ENCODE measurements around the gene C1GALT1.
A peak's percentile ranks its signal among the peaks of the same experiment; 100 is the strongest.

The C1GALT1 gene

DNA sequence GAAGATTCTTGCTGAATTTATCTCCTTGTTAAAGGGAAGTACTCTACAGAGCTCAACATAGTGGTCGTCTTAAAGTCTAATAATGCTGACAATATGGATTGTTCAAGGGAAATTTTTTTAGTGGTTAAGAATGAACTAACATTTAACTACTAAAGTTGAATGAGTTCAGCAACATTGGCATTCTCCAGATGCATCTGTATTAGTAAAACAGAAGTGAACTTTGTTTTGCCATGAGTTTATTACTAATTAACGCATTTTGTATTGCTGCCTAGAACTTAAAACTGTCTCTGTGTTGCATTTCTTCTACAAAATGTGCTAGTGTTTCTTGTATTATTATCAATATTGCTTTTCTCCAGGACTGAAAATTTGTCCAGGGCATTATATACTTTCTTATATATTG is 67.5 kb downstream of the C1GALT1 start:
- no peak for DNase-seq (ENCODE audit: low read depth)
- TF ChIP-seq, protein P1, sequence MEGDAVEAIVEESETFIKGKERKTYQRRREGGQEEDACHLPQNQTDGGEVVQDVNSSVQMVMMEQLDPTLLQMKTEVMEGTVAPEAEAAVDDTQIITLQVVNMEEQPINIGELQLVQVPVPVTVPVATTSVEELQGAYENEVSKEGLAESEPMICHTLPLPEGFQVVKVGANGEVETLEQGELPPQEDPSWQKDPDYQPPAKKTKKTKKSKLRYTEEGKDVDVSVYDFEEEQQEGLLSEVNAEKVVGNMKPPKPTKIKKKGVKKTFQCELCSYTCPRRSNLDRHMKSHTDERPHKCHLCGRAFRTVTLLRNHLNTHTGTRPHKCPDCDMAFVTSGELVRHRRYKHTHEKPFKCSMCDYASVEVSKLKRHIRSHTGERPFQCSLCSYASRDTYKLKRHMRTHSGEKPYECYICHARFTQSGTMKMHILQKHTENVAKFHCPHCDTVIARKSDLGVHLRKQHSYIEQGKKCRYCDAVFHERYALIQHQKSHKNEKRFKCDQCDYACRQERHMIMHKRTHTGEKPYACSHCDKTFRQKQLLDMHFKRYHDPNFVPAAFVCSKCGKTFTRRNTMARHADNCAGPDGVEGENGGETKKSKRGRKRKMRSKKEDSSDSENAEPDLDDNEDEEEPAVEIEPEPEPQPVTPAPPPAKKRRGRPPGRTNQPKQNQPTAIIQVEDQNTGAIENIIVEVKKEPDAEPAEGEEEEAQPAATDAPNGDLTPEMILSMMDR (IDR thresholded peaks at IDR 0.05; ENCODE audit: insufficient read depth, low read depth, low read length, missing control alignments) = no peak

DNA sequence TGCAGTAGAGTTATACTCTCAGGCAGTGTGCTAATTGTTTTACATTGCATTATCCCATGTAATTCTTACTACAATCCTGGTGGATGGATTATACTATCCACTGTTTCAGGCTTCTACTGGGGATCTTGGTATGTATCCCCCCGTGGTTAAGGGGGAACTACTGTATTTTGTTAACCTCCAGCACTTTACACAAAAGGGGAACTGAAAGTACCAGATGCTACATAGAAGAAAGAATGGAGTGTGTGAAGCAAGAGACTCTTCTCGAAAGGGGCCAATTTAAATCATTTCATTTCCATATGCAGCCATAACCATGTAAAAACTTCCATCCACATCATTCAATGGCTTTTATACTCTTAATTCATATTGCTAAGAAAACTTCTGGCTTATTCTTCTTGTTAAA is 69.4 kb downstream of the C1GALT1 start:
- TF ChIP-seq, protein P1 (IDR thresholded peaks at IDR 0.05; ENCODE audit: insufficient read depth, low read depth, low read length, missing control alignments) = no peak
- DNase-seq (ENCODE audit: low read depth) = no peak

More for the DNA sequence above, 67.5 kb downstream of the C1GALT1 start:
- no peak overlapping the region for H3K4me3 ChIP-seq (ENCODE audit: low read length)

DNA sequence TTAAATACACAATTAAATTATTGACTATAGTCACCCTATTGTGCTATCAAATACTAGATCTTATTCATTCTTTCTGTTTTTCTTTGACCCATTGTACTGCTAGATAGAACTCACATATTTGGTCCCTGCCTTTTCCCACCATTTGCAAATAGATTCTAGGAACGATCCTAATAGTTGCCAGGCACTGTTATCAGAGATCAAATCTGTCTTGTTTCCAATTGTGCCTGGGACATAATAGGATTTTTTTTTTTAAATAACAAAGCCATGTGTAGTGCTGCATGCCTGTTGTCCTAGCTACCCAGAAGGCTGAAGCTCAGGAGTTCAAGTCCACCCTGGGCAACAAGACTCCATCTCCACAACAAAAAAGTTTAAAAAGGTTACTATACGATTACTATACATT is 72.0 kb downstream of the C1GALT1 start:
- TF ChIP-seq, protein P1 (IDR thresholded peaks at IDR 0.05; ENCODE audit: insufficient read depth, low read depth, low read length, missing control alignments) = no peak
- H3K4me3 ChIP-seq (ENCODE audit: low read length) = no peak overlapping the region
- DNase-seq (ENCODE audit: low read depth) = no peak

More for the DNA sequence above, 69.4 kb downstream of the C1GALT1 start:
- H3K4me3 ChIP-seq (ENCODE audit: low read length) = no peak overlapping the region

DNA sequence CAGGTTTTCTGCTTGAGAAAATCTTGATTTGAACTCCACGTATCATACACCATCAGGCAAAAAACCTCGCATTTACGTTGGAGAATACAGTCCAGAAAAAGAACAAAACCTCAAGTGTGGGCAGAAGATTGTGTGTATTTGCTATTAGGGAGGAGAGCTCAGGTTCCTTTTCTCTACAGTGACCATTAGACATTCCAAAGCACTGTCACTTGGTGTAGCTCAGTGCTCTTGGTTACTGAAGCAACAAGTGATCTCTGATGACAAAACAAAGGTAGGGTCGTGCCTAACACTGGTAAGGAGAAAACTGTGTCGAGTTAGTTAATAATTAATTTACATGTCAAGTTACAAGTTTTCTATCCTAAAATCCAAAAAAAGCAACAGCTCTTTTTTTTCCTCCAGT is 72.6 kb downstream of the C1GALT1 start:
- no peak overlapping the region for H3K4me3 ChIP-seq (ENCODE audit: low read length)
- TF ChIP-seq, protein P1 (IDR thresholded peaks at IDR 0.05; ENCODE audit: insufficient read depth, low read depth, low read length, missing control alignments) = no peak
- DNase-seq (ENCODE audit: low read depth) = no peak

DNA sequence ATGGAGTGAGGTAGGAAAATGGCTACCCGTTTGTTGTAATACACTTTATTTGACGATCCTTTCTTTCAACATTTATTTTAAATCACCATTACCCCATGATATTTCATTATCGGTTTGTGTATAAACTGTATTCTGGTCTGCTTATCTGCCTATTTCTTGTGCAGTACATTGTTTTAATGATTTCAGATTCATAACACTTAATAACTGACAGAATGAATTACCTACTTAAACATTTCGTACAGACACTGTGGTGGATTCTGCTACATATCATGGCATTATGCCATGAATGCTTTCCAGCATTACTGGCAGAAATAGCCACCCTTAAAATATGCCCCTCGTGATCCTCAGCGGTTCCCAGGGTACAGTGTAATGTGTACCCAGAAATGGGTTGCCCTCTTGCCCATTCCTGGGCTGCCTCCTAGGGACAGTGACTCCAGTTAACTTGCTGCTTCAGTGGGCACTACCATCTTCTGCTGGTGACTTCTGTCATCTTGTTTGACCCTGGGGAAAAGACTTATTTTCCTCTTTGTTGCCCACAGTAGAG is 74.5 kb downstream of the C1GALT1 start:
- H3K4me3 ChIP-seq (ENCODE audit: low read length) = no peak overlapping the region
- DNase-seq (ENCODE audit: low read depth) = no peak
- TF ChIP-seq, protein P1 (IDR thresholded peaks at IDR 0.05; ENCODE audit: insufficient read depth, low read depth, low read length, missing control alignments) = no peak

DNA sequence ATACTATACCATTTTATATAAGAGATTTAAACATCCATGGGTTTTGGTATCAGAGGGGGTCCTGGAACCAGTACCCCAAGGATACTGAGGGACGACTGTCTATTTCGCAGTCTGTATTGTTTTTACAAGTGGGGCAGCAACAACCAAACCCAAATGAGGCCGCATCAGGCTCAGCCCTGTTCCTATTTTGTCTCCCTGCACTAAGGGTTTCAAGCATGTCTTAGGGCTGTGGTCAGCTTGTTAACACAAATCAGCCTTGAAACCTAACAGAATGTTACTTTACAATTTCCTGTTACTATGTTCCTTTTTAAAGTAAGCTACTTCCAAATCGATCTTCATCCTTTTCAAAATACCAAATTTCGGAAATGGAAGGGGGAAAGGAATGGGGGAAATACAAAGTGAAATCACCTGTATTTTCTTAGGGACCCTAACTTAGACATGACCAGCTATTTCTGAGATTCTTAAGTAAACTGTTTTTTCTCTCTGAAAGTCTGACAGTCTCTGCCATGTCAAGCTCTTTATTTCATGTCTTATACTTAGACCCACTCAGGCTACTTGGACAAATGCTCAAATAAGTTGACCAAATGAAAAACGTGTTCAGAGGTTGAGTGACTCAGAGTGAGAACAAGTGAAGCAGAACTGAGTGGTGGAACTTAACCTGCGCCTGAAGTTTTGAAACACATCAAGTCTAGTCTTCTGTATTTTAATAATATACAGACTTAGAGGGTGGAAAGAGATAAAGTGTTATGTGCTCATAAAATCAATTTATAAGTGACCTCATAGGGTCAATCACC is 75.8 kb downstream of the C1GALT1 start:
- DNase-seq (ENCODE audit: low read depth) = peak; percentile 9
- TF ChIP-seq, protein P1 (IDR thresholded peaks at IDR 0.05; ENCODE audit: insufficient read depth, low read depth, low read length, missing control alignments) = no peak
- no peak overlapping the region for H3K4me3 ChIP-seq (ENCODE audit: low read length)
